Amniotic epithelial cell (primary cell): ENCODE measurements around the gene KRTAP16-1.
"Not testable (repeated sequence)": the region's sequence is repeated elsewhere in the genome, so short reads cannot be mapped to it uniquely, and the experiment has no call there.

Experiments used
- DNase-seq: peaks from one replicate; pipeline ENCODE4 v3.0.0-alpha.2; 2010; ENCODE audit warnings: low read depth

KRTAP16-1 gene

GRCh38 chr17:41308918-41309359 lies at the start of gene KRTAP16-1:
TSS of gene KRTAP16-1 (minus strand) at chr17:41309309. CDS start at chr17:41309253, 56 bp downstream.
- no peak for DNase-seq

- DNase-seq = no peak
Observed at GRCh38 chr17:41354536-41354935, 45.4 kb upstream of the KRTAP16-1 start.

GRCh38 chr17:41352597-41353366 lies 43.7 kb upstream of the KRTAP16-1 start:
- DNase-seq = no peak

- DNase-seq = no peak
Observed at GRCh38 chr17:41351177-41351576, 42.1 kb upstream of the KRTAP16-1 start.

GRCh38 chr17:41350381-41350878 lies 41.3 kb upstream of the KRTAP16-1 start, which contains the start of gene KRT33A:
TSS of gene KRT33A (minus strand) at chr17:41350828. CDS start at chr17:41350767, 61 bp downstream.
- not testable (repeated sequence) for DNase-seq

GRCh38 chr17:41347869-41348760 lies 39.0 kb upstream of the KRTAP16-1 start:
- DNase-seq = no peak

GRCh38 chr17:41346421-41346820 lies 37.3 kb upstream of the KRTAP16-1 start:
- not testable (repeated sequence) for DNase-seq

GRCh38 chr17:41345992-41346391 lies 36.9 kb upstream of the KRTAP16-1 start:
- DNase-seq = no peak

- DNase-seq = no peak
Observed at GRCh38 chr17:41343029-41343428, 33.9 kb upstream of the KRTAP16-1 start.

GRCh38 chr17:41340934-41341861 lies 32.1 kb upstream of the KRTAP16-1 start:
- no peak for DNase-seq

GRCh38 chr17:41340494-41340893 lies 31.4 kb upstream of the KRTAP16-1 start:
- DNase-seq = no peak

GRCh38 chr17:41339571-41340172 lies 30.6 kb upstream of the KRTAP16-1 start:
- DNase-seq = no peak

- DNase-seq = peak; percentile 81
Observed at GRCh38 chr17:41338961-41339485, 29.9 kb upstream of the KRTAP16-1 start.

GRCh38 chr17:41335747-41336146 lies 26.6 kb upstream of the KRTAP16-1 start:
- no peak for DNase-seq

- DNase-seq = no peak
Observed at GRCh38 chr17:41334385-41335305, 25.5 kb upstream of the KRTAP16-1 start.

GRCh38 chr17:41333836-41334235 lies 24.7 kb upstream of the KRTAP16-1 start:
- no peak for DNase-seq

- no peak for DNase-seq
Observed at GRCh38 chr17:41333098-41333497, 24.0 kb upstream of the KRTAP16-1 start.

GRCh38 chr17:41332239-41332638 lies 23.1 kb upstream of the KRTAP16-1 start:
- no peak for DNase-seq

- no peak for DNase-seq
Observed at GRCh38 chr17:41331606-41332005, 22.5 kb upstream of the KRTAP16-1 start.
